GM10266 (cell line): ENCODE results near the gene PTPN1.
"Not testable (repeated sequence)": the region's sequence is repeated elsewhere in the genome, so short reads cannot be mapped to it uniquely, and the experiment has no call there.

ENCODE experiments used
- DNase-seq: peaks from one replicate; pipeline ENCODE4 v3.0.0; 2012; ENCODE audit errors: extremely low spot score
- CTCF ChIP-seq: IDR thresholded peaks from 2 replicates; pipeline ENCODE4 v1.5.1; 2012; ENCODE audit warnings: mild to moderate bottlenecking, low read depth; ENCODE audit not compliant: control insufficient read depth, insufficient read depth; ENCODE audit errors: missing control alignments

Gene PTPN1

GRCh38 chr20:50596694-50597021 lies 86.5 kb downstream of the PTPN1 start:
- no peak for DNase-seq
- TF ChIP-seq CTCF = no peak

GRCh38 chr20:50597406-50597969 lies 87.3 kb downstream of the PTPN1 start:
- no peak for TF ChIP-seq CTCF
- no peak for DNase-seq

- DNase-seq = no peak
- TF ChIP-seq CTCF = no peak
These were observed 87.9 kb downstream of the PTPN1 start for GRCh38 chr20:50598074-50598473.

GRCh38 chr20:50598768-50599167 lies 88.6 kb downstream of the PTPN1 start:
- not testable (repeated sequence) for DNase-seq

GRCh38 chr20:50600281-50600895 lies 90.2 kb downstream of the PTPN1 start:
- TF ChIP-seq CTCF = no peak
- no peak for DNase-seq

GRCh38 chr20:50601511-50602431 lies 91.6 kb downstream of the PTPN1 start:
- TF ChIP-seq CTCF = no peak
- no peak for DNase-seq

GRCh38 chr20:50602432-50603088 lies 92.4 kb downstream of the PTPN1 start:
- TF ChIP-seq CTCF = no peak
- no peak for DNase-seq
